GM21529 (cell line): ENCODE measurements around the gene SGPL1.

Source experiments
- ATAC-seq: cut with Tn5 transposase; IDR thresholded peaks from one replicate; pipeline ENCODE4 v1.9.1; 2021; ENCODE audit not compliant: unreplicated experiment

SGPL1 gene

GRCh38 chr10:70872291-70872690 is 56.5 kb downstream of the SGPL1 start:
- ATAC-seq = no peak

DNA sequence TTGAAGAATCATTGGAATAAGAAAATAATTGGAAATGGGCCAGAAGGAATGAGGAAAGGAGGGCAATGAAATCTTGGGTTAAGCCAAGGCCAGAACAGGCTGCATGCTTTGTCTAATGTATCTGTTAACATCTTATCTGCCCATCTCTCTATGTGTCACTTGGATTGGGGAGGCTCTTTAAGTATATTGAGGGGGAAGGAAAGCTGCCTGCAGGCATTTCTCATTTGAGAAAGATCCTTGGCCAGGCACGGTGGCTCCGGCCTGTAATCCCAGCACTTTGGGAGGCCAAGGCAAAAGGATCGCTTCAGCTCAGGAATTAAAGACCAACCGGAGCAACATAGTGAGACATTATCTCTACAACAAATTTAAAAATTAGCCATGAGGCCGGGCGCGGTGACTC is 58.3 kb downstream of the SGPL1 start:
- no peak for ATAC-seq

DNA sequence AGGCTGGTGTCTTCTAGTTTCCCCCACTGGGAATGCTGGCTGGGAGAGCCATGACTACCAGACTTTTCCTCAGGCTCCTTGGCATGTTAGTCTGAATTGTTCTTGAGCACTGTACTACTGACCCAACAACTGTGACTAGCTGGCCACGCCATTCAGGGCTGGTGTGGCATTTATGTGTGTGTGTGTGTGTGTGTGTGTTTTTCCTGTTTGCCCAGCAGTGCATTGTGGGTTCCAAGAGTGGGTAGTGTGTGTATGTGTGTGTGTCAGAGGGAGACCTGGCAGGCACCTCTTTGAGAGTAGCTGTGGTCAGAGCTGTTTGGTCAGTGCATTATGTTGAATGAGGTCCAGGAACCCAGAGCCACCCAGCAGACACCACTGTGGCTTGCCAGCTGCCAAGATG is 63.5 kb downstream of the SGPL1 start:
- no peak for ATAC-seq

- ATAC-seq = peak; percentile 70
Measured at GRCh38 chr10:70880077-70880534, 64.4 kb downstream of the SGPL1 start.

DNA sequence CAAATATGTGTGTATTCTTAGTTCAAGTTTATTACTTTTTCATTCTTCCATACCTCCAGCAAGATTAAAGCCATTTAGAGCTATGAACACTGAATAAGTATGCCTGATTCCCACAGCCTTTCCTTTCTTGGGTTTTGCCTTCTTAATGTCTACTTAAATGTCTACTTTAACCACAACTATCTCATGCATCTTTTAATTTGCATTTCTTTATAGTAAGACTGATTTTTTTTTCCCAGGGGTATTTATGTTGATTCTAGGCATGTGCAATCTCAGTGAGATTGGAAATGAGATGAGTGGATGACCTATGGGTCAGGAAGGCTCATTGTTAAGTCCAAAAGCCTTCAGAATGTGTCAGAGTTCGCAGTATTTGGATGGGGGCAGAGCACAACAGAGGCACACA is 69.0 kb downstream of the SGPL1 start:
- ATAC-seq = no peak

- no peak for ATAC-seq
Measured at GRCh38 chr10:70885481-70885880, 69.7 kb downstream of the SGPL1 start.

DNA sequence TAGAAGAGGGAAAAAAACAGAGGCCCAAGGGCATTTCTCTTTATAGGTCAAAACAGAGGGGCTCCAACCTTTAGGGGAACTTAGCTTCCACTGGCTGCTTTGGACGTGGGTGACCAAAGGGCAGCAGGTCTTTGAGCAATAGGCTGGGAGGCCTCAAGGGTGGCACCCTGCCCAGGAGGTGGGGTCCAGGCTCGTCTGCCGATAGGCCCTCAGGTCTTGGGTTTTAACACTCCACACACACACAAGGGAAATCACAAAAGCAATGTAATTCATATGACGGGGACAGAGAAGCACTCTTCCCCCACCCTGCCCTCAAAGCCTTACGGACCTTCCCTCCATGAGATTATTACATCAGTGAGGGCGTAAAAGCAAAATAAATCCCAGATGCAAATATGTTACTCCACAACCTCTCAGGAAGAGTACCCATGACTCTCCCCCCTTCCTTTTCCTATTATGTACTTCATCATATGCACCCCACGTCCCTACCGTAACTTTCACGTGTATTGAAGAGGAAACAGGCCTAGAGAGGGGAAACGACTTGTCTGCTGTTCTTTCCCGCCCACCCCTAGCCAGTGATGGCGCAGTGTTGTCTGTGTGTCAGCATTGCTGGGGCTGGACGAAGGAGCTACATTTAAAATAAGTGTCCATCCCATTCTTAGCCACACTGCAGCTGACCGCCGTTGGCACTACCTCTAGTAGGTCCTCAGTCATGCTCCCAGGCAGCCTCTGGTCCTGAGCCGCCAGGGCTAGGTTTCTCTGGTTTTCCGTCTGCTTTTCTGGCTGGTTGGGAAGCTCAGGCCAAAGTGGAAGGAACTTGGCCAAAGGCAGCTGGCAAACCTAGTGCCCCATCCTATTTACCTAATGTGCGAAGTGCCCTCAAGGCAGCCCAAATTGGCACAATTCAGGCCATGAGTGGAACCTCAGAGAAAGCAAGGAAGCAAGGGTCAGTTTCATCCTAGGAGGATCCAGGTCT is 70.5 kb downstream of the SGPL1 start:
- ATAC-seq = no peak

DNA sequence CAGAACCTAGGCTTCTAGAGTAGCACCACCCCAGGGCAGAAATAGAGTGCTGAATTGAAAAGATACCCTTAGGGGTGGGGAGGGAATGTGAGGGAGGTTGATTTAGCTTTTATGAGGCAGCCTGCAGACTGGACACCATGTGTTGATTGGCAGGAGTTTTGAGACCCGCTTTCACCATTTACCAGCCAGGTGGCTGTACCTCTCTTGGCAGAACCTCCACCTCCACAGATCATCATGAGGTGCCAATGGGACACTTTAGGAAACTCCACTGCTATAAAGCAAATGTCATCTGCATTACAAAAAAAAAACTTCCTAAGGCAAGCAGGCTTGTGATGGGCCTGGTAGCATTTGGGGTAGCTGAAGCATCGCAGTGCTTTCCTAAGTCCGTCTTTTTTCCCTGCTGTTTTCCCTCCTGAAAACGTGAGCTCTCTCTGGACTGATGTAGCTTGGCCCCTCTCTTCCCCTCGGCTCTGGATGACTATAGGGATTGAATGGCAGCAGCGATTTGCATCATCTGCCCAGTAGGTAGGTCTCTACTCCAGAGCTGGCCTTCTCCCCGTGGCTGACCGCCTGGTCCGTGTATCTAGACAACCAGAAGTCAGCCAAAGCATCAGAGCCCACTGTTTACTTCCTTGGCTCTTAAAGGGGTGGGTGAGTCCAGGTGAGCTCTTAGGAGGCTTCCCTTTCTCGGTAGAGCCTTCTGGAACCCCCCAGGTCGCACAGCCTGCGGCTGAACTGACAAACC is 71.3 kb downstream of the SGPL1 start:
- ATAC-seq = no peak

GRCh38 chr10:70887804-70888800 is 72.4 kb downstream of the SGPL1 start, which contains the start of gene PCBD1:
Gene PCBD1, minus strand, starts transcription at chr10:70888565. Its CDS starts 32 bp downstream, at chr10:70888533.
- ATAC-seq = peak; percentile 71

- ATAC-seq = no peak
Measured at GRCh38 chr10:70889291-70889690, 73.5 kb downstream of the SGPL1 start.

DNA sequence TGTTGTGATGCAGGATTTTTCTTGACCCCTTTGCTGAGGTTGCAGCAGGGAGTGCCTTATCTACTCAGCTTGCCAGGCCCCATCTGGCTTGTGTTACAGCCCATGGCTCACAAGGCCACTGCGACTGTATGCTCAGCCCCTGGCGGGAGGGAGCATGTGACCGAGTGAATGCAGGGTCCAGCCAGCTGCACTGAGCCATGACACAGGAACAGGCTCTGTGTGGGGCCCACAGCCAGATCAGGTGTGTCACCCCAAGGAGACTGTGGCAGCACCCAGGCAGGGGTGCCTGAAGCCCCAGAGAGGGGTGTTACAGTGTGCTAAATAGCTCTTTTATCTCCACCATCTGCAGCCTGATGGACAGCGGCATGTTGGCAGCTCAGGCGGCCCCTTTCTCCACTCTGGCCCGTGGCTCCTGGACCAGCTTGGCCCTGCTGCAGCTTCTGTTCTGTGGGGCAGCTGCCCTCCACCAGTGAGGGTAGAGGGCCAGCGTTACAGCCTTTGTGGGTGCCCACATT is 75.2 kb downstream of the SGPL1 start:
- ATAC-seq = no peak

GRCh38 chr10:70891627-70892026 is 75.9 kb downstream of the SGPL1 start:
- no peak for ATAC-seq

DNA sequence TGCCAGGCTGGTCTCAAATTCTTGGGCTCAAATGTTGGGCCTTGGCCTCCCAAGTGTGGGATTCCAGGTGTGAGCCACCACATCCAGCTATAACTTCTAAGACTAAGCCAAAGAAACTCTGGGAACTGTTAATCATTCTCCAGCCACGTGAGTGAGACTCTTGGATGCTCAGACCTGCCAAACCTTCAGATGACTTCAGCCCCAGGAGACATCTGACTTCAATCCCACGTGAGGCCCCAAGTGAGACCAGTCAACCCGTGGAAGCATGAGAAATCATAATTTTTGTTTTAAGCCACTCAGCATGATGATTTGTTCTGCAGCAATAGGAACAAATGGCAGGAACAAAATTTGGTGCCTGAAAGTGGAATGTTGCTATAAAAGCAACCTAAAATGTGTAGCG is 76.9 kb downstream of the SGPL1 start:
- no peak for ATAC-seq

GRCh38 chr10:70893227-70894006 is 77.7 kb downstream of the SGPL1 start:
- ATAC-seq = no peak

DNA sequence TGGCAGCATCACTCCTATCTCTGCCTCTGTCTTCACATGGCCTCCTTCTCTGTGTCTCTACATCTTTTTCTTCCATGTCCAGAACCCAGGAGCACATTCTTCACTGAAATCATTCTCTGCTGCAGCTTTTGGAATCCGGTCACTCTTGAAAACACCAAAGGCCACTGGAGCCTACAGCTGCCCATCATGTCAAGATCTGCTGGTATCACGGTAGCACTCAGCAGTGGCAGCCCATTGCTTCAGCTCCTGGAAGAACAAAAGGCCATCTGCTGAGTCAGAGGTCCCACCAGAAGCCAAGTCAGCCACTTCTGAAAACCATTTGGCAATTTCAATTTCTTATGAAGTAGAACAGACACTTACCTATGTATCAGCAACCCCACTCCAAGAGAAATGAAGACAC is 78.7 kb downstream of the SGPL1 start:
- ATAC-seq = no peak

- no peak for ATAC-seq
Measured at GRCh38 chr10:70896551-70896950, 80.8 kb downstream of the SGPL1 start.

- no peak for ATAC-seq
Measured at GRCh38 chr10:70898687-70899086, 82.9 kb downstream of the SGPL1 start.

DNA sequence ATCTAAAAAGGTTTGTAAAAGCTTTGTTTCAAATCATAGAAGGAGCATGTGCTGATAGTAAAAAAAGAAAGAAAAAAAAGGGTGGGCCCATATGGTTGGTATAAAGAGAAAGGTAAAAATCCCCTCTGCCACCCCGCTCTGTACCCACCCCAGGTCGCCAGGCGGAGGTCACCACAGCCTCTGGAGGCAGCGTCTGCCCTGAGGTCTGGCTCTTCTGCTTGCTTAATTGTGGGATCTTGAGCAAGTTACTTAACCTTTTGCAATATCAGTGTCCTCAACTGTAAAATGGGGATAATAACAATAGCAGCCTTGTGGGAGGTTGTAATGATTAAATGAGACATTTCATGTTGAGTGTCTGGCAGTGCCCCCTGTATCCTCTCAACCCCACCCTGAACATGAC is 83.3 kb downstream of the SGPL1 start:
- no peak for ATAC-seq

DNA sequence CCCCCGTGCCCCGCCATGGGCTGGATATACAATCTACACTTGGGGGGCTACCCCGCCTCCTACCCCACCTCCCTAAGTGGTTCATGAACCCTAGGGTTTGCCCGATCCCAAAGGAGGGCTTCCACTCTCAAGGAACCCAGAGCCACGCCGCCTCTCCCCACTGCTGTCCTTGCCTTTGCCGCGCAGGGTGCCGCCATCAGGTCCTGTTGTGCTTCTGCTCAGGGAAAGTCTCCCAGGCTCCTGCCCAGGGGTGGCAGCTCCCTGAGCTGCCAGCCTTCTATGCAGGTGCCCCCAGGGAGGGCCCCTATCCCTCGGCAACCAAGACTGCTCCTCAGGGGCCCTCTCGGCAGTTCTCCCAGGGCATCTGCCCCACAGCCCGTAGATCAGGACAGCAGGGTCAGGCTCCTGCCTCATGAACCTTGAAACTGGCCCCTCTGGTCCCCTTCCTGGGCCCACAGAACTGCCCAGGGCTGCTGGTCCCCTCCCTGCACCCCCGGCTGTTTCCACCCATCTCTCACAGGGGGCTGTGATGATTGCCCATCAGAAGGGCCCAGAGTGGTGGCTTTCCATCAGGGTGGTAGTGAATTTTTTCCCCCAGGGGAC is 85.6 kb downstream of the SGPL1 start:
- no peak for ATAC-seq
